IMR-90 (cell line): ENCODE measurements around the gene LILRA6. TPM values are rescaled to one million over a fixed set of nuclear protein-coding genes. Genes with fewer than 3 reads are reported as not detected.
"Not testable (repeated sequence)": the region's sequence is repeated elsewhere in the genome, so short reads cannot be mapped to it uniquely, and the experiment has no call there.

ENCODE experiments used
- ATAC-seq: fragments of 200-7000 bp; cut with Tn5 transposase; 2 replicates; pipeline ENCODE4 v1.9.1; 2020; ENCODE audit warnings: low read depth, mild to moderate bottlenecking, moderate library complexity
- BruUV-seq: library from RNA; stranded (reverse); fragments of 400-500 nt; replicated peaks from 2 replicates; lab custom pipeline; 2021; lab: Mats Ljungman, UMichigan
- CTCF ChIA-PET: fragments of 300-600 bp; formaldehyde crosslinking; extraction: SDS; loops from one replicate; lab custom pipeline; 2021; ENCODE audit warnings: antibody characterized with exemption; lab: Yijun Ruan, JAX
- POLR2A ChIA-PET: fragments of 300-600 bp; sonication (Branson Sonifier 250); formaldehyde crosslinking; loops from one replicate; lab custom pipeline; 2022; ENCODE audit warnings: antibody characterized with exemption; ENCODE audit not compliant: unreplicated experiment; lab: Charles Lee
- DNase-seq: peaks from one replicate; pipeline ENCODE4 v3.0.0; 2013
- H2AFZ ChIP-seq: replicated peaks from 2 replicates; pipeline ENCODE3; 2013; ENCODE audit warnings: low read length, mild to moderate bottlenecking; ENCODE audit not compliant: poor library complexity
- H2AK5ac ChIP-seq: 2 replicates; pipeline ENCODE4 v1.6.1; 2013; ENCODE audit warnings: low read depth, low read length, inconsistent platforms
- H2AK9ac ChIP-seq: replicated peaks from 2 replicates; pipeline ENCODE3; 2013; ENCODE audit warnings: mild to moderate bottlenecking, low read depth, low read length, moderate library complexity; ENCODE audit not compliant: poor library complexity
- H2BK120ac ChIP-seq: 2 replicates; pipeline ENCODE4 v1.6.1; 2013; ENCODE audit warnings: low read depth, low read length, inconsistent platforms
- H2BK15ac ChIP-seq: 3 replicates; pipeline ENCODE4 v1.6.1; 2013; ENCODE audit warnings: low read depth, low read length, inconsistent platforms
- H2BK20ac ChIP-seq: 2 replicates; pipeline ENCODE4 v1.6.1; 2013; ENCODE audit warnings: low read depth, mild to moderate bottlenecking, inconsistent platforms, low read length, moderate library complexity
- H2BK5ac ChIP-seq: 2 replicates; pipeline ENCODE4 v1.6.1; 2013; ENCODE audit warnings: mild to moderate bottlenecking, low read depth, low read length, inconsistent platforms; ENCODE audit not compliant: poor library complexity, severe bottlenecking
- H3K14ac ChIP-seq: replicated peaks from 2 replicates; pipeline ENCODE4 v1.6.1; 2013; ENCODE audit warnings: low read depth, low read length, inconsistent platforms
- H3K18ac ChIP-seq: 2 replicates; pipeline ENCODE4 v1.6.1; 2013; ENCODE audit warnings: low read depth, low read length, control low read depth
- H3K23ac ChIP-seq: 2 replicates; pipeline ENCODE4 v1.6.1; 2013; ENCODE audit warnings: low read depth, low read length, inconsistent platforms
- H3K27ac ChIP-seq: 2 replicates; pipeline ENCODE4 v1.5.1; 2013; ENCODE audit warnings: mild to moderate bottlenecking, control low read depth, low read length; ENCODE audit not compliant: insufficient read depth
- H3K27me3 ChIP-seq: 2 replicates; pipeline ENCODE4 v1.6.1; 2013; ENCODE audit warnings: low read length; ENCODE audit not compliant: control insufficient read depth, insufficient read depth
- H3K36me3 ChIP-seq: 2 replicates; pipeline ENCODE4 v1.6.1; 2013; ENCODE audit warnings: low read length, mixed read lengths; ENCODE audit not compliant: control insufficient read depth, insufficient read depth
- H3K4ac ChIP-seq: 2 replicates; pipeline ENCODE4 v1.6.1; 2013; ENCODE audit warnings: low read depth, low read length, inconsistent platforms
- H3K4me1 ChIP-seq: 2 replicates; pipeline ENCODE4 v1.6.1; 2013; ENCODE audit warnings: low read length, mixed read lengths; ENCODE audit not compliant: control insufficient read depth, insufficient read depth
- H3K4me2 ChIP-seq: 2 replicates; pipeline ENCODE4 v1.6.1; 2013; ENCODE audit warnings: low read depth, mild to moderate bottlenecking, control low read depth, low read length, moderate library complexity
- H3K4me3 ChIP-seq: 2 replicates; pipeline ENCODE4 v1.5.1; 2013; ENCODE audit warnings: low read depth, mild to moderate bottlenecking, control low read depth, low read length, moderate library complexity; ENCODE audit not compliant: insufficient read depth
- H3K56ac ChIP-seq: 2 replicates; pipeline ENCODE4 v1.6.1; 2013; ENCODE audit warnings: low read length, inconsistent platforms; ENCODE audit not compliant: insufficient read depth; ENCODE audit errors: extremely low read depth
- H3K79me1 ChIP-seq, 2 experiments: 2 replicates each; pipeline ENCODE4 v1.6.1; 2013; ENCODE audit warnings: low read length in 2 of 2, inconsistent platforms in 1 of 2, low read depth in 1 of 2
- H3K9ac ChIP-seq: 2 replicates; pipeline ENCODE4 v1.6.1; 2013; ENCODE audit warnings: low read depth, low read length, control low read depth
- H3K9me1 ChIP-seq: 2 replicates; pipeline ENCODE4 v1.6.1; 2013; ENCODE audit warnings: low read length, inconsistent platforms; ENCODE audit not compliant: insufficient read depth
- H3K9me3 ChIP-seq: 2 replicates; pipeline ENCODE4 v1.6.1; 2013; ENCODE audit warnings: low read length; ENCODE audit not compliant: control insufficient read depth, insufficient read depth
- H4K20me1 ChIP-seq: 2 replicates; pipeline ENCODE4 v1.6.1; 2013; ENCODE audit warnings: low read length, inconsistent platforms; ENCODE audit not compliant: insufficient read depth
- H4K5ac ChIP-seq: 2 replicates; pipeline ENCODE4 v1.6.1; 2013; ENCODE audit warnings: mild to moderate bottlenecking, low read depth, low read length, control low read depth
- H4K8ac ChIP-seq, 2 experiments: 2 replicates each; pipeline ENCODE4 v1.6.1; 2013; ENCODE audit warnings: low read depth in 2 of 2, low read length in 2 of 2, control low read depth in 1 of 2, inconsistent platforms in 1 of 2
- H4K91ac ChIP-seq: 2 replicates; pipeline ENCODE4 v1.6.1; 2013; ENCODE audit warnings: low read depth, low read length, inconsistent platforms; ENCODE audit not compliant: insufficient read depth
- WGBS, 2 experiments: methylation state at CpG; one replicate each; pipeline versions ENCODE4 v1.1.5 to v1.1.7; 2013; ENCODE audit warnings: missing lambda C conversion rate in 2 of 2; ENCODE audit not compliant: insufficient read length in 1 of 2; ENCODE audit errors: extremely low coverage in 2 of 2; 5-methylcytosine and 5-hydroxymethylcytosine counted together
- dilution Hi-C: fragments of 300-500 bp; cut with HindIII; formaldehyde crosslinking; loops from one replicate; pipeline ENCODE4 v1.14.3; 2018; ENCODE audit warnings: low sequenced_read_pairs; ENCODE audit not compliant: unreplicated experiment
- in situ Hi-C: fragments of 300-500 bp; cut with MboI; formaldehyde crosslinking; loops from 3 replicates; pipeline ENCODE4 v1.14.3; 2019; ENCODE audit warnings: low sequenced_read_pairs, inconsistent platforms, mixed read lengths
- intact Hi-C: fragments of 100-400 bp; cut with micrococcal nuclease; formaldehyde crosslinking; loops from 2 replicates; pipeline ENCODE4 v1.10.0; 2022
- polyA plus RNA-seq, 3 experiments: library from polyadenylated mRNA; depleted of rRNA; stranded (reverse); fragments of >200 nt; gene quantifications; 2 replicates each; pipeline ENCODE4 v1.2.3, GENCODE V29; 2012; ENCODE audit warnings: low replicate concordance in 1 of 3
- total RNA-seq: library from RNA; depleted of rRNA; stranded (reverse); fragments of >200 nt; gene quantifications from 2 replicates; pipeline ENCODE4 v1.2.3, GENCODE V29; 2012

LILRA6 gene
- total and polyA plus RNA-seq, 2 of the 4 experiments (the other 2 are of a cell fraction) = not detected

GRCh38 chr19:54214734-54215133 is 27.9 kb downstream of the LILRA6 start:
- intact Hi-C loops, BruUV-seq, H3K56ac ChIP-seq, H2AK5ac ChIP-seq, H3K4ac ChIP-seq, H3K14ac ChIP-seq, H3K36me3 ChIP-seq, H2AFZ ChIP-seq, H2AK9ac ChIP-seq, dilution Hi-C loops, H2BK15ac ChIP-seq, H3K27me3 ChIP-seq, CTCF ChIA-PET, H3K9ac ChIP-seq, H3K4me1 ChIP-seq, H2BK5ac ChIP-seq, H3K4me2 ChIP-seq, H2BK20ac ChIP-seq, H3K4me3 ChIP-seq, DNase-seq, H3K23ac ChIP-seq, H3K9me3 ChIP-seq, H4K91ac ChIP-seq, H2BK120ac ChIP-seq, H3K18ac ChIP-seq, in situ Hi-C loops, POLR2A ChIA-PET, ATAC-seq, H4K8ac ChIP-seq, H4K5ac ChIP-seq, H3K27ac ChIP-seq: not testable (repeated sequence)
- Histone ChIP-seq H3K79me1 (peaks cover 0 to 13% of the 10 kb centered on the region in 2 experiments; a peak in 2 of 4 replicates), H4K20me1 (peaks cover 15% of the 10 kb centered on the region), H3K9me1 (peaks cover 10% of the 10 kb centered on the region)
- no CpG with 5 or more reads among the region's 19 CpGs for WGBS, 2 experiments

GRCh38 chr19:54214217-54214616 is 28.4 kb downstream of the LILRA6 start:
- H3K18ac ChIP-seq, ATAC-seq, H4K8ac ChIP-seq, H4K5ac ChIP-seq, H2AK5ac ChIP-seq, H2BK5ac ChIP-seq, CTCF ChIA-PET, H2BK20ac ChIP-seq, H3K23ac ChIP-seq, BruUV-seq, dilution Hi-C loops, H3K27me3 ChIP-seq, POLR2A ChIA-PET, H2AFZ ChIP-seq, H3K9me3 ChIP-seq, H2BK15ac ChIP-seq, H3K4me2 ChIP-seq, DNase-seq, H3K27ac ChIP-seq, H3K14ac ChIP-seq, intact Hi-C loops, H2BK120ac ChIP-seq, H3K4ac ChIP-seq, H3K56ac ChIP-seq, H3K9ac ChIP-seq, H3K36me3 ChIP-seq, H2AK9ac ChIP-seq, H3K4me3 ChIP-seq, in situ Hi-C loops, H4K91ac ChIP-seq: not testable (repeated sequence)
- Histone ChIP-seq H4K20me1 (peaks cover 20% of the 10 kb centered on the region), H3K79me1 (peaks cover 0 to 18% of the 10 kb centered on the region in 2 experiments; a peak in 2 of 4 replicates), H3K9me1 (peaks cover 13% of the 10 kb centered on the region), H3K4me1 (peaks cover 15% of the 10 kb centered on the region)
- WGBS, 2 experiments = no CpG with 5 or more reads among the region's 5 CpGs
